Activated CD8-positive, alpha-beta memory T cell treated with anti-CD3 and anti-CD28 coated beads, Interleukin-2, amount 50 U/mL, for 1 hour (primary cell): ENCODE results near the gene SLC26A2.

Source experiments
- DNase-seq: peaks from one replicate; pipeline ENCODE4 v3.0.0-alpha.2; 2020; ENCODE audit errors: extremely low read depth

Gene SLC26A2

GRCh38 chr5:150035139-150035895 is 74.8 kb downstream of the SLC26A2 start:
- DNase-seq: no peak

- no peak for DNase-seq
These were observed 76.0 kb downstream of the SLC26A2 start for GRCh38 chr5:150036513-150036912.
